ENCODE measurements around the gene EMC10. TPM values are rescaled to one million over a fixed set of nuclear protein-coding genes. Genes with fewer than 3 reads are reported as not detected.

Gene EMC10
- 71.8 and 89.1 TPM in 2 replicates for polyA plus RNA-seq (2011; rRNA removed)
- polyA minus RNA-seq (2011; rRNA and poly(A)+ RNA removed): 10.2 and 17.1 TPM in 2 replicates

GRCh38 chr19:50476224-50476906 is at the start of gene EMC10, which contains the start of gene GARIN5A:
TSS of gene EMC10 (plus strand) at chr19:50476507. CDS start at chr19:50476545, 38 bp downstream.
TSS of gene GARIN5A (minus strand) at chr19:50476848. CDS start at chr19:50476388, 460 bp downstream.
- Histone ChIP-seq H3K36me3 (ENCODE audit: control insufficient read depth, insufficient read depth, low read length) (peaks cover 19% of the 10 kb centered on the region), H3K27me3 (ENCODE audit: control insufficient read depth, insufficient read depth, low read length) (no peaks in the 10 kb centered on the region), H3K4me3 (ENCODE audit: low read depth, low read length) (peak within 1 kb of the TSS; percentile 67)
- peak; percentile 39 for DNase-seq (ENCODE audit: low read depth)
- ChIA-PET CTCF (interaction anchor here (1.7 kb wide), 1 partner anchor 119 kb away, joined by 4 read pairs; no protein-coding TSS in a partner anchor), POLR2A (no interaction called here)
- no peak for TF ChIP-seq CTCF (IDR thresholded peaks at IDR 0.05; ENCODE audit: insufficient read depth, low read depth, low read length)

- H3K4me3 ChIP-seq (ENCODE audit: low read depth, low read length): no peak overlapping the region
- TF ChIP-seq CTCF (IDR thresholded peaks at IDR 0.05; ENCODE audit: insufficient read depth, low read depth, low read length): no peak
These were observed 48.9 kb upstream of the EMC10 start for GRCh38 chr19:50427318-50427925.

GRCh38 chr19:50427997-50428425 is 48.3 kb upstream of the EMC10 start:
- POLR2A ChIA-PET: no interaction called here
- CTCF ChIA-PET: interaction anchor here (1.2 to 2.2 kb wide), 2 partner anchors 13 to 32 kb away, joined by 3 to 7 read pairs; no protein-coding TSS in a partner anchor

More at GRCh38 chr19:50427318-50427925, 48.9 kb upstream of the EMC10 start:
- H3K27me3 ChIP-seq (ENCODE audit: control insufficient read depth, insufficient read depth, low read length): peaks cover 2% of the 10 kb centered on the region; the same call in 1 of the 2 replicates
- POLR2A ChIA-PET: no interaction called here
- no peak for DNase-seq (ENCODE audit: low read depth)
- CTCF ChIA-PET: interaction anchor here (1.2 to 2.2 kb wide), 3 partner anchors 13 to 59 kb away, joined by 3 to 7 read pairs (median 3); no protein-coding TSS in a partner anchor
- no peaks in the 10 kb centered on the region for H3K36me3 ChIP-seq (ENCODE audit: control insufficient read depth, insufficient read depth, low read length)

GRCh38 chr19:50428772-50429463 is 47.4 kb upstream of the EMC10 start:
- TF ChIP-seq CTCF (IDR thresholded peaks at IDR 0.05; ENCODE audit: insufficient read depth, low read depth, low read length): no peak

More at GRCh38 chr19:50427997-50428425, 48.3 kb upstream of the EMC10 start:
- H3K36me3 ChIP-seq (ENCODE audit: control insufficient read depth, insufficient read depth, low read length): no peaks in the 10 kb centered on the region
- peaks cover 5% of the 10 kb centered on the region for H3K27me3 ChIP-seq (ENCODE audit: control insufficient read depth, insufficient read depth, low read length)
- peak overlapping the region; percentile 17 for H3K4me3 ChIP-seq (ENCODE audit: low read depth, low read length)
- no peak for TF ChIP-seq CTCF (IDR thresholded peaks at IDR 0.05; ENCODE audit: insufficient read depth, low read depth, low read length)
- no peak for DNase-seq (ENCODE audit: low read depth)

More at GRCh38 chr19:50428772-50429463, 47.4 kb upstream of the EMC10 start:
- POLR2A ChIA-PET: no interaction called here
- CTCF ChIA-PET: interaction anchor here (1.0 to 1.2 kb wide), 2 partner anchors 11 to 32 kb away, joined by 3 to 5 read pairs; partner anchors contain the start of gene SPIB
- no peak for DNase-seq (ENCODE audit: low read depth)
- H3K4me3 ChIP-seq (ENCODE audit: low read depth, low read length): no peak overlapping the region
- H3K36me3 ChIP-seq (ENCODE audit: control insufficient read depth, insufficient read depth, low read length): no peaks in the 10 kb centered on the region
- H3K27me3 ChIP-seq (ENCODE audit: control insufficient read depth, insufficient read depth, low read length): peaks cover 6% of the 10 kb centered on the region

Measured in BJ (cell line).